ENCODE measurements around the gene HNRNPA2B1.
"Not testable (repeated sequence)": the region's sequence is repeated elsewhere in the genome, so short reads cannot be mapped to it uniquely, and the experiment has no call there.

HNRNPA2B1 gene

GRCh38 chr7:26179826-26180497 is 20.6 kb downstream of the HNRNPA2B1 start:
- TF ChIP-seq NFRKB (IDR thresholded peaks at IDR 0.05): no peak
- no peak for TF ChIP-seq LEF1 (IDR thresholded peaks at IDR 0.05; ENCODE audit: borderline replicate concordance)
- TF ChIP-seq HDGF (IDR thresholded peaks at IDR 0.05; ENCODE audit: borderline replicate concordance): no peak
- TF ChIP-seq ARNT (IDR thresholded peaks at IDR 0.05): no peak
- TF ChIP-seq FOXM1 (IDR thresholded peaks at IDR 0.05; ENCODE audit: borderline replicate concordance): no peak
- no peak for TF ChIP-seq ELF4 (IDR thresholded peaks at IDR 0.05)
- no peak for TF ChIP-seq SUZ12 (IDR thresholded peaks at IDR 0.05)
- no peak for TF ChIP-seq CTBP1 (IDR thresholded peaks at IDR 0.05; ENCODE audit: borderline replicate concordance)
- TF ChIP-seq ZNF384 (IDR thresholded peaks at IDR 0.05): no peak
- TF ChIP-seq L3MBTL2 (conservative IDR thresholded peaks at IDR 0.05): no peak
- ChIA-PET POLR2A (interaction anchor here (0.9 to 1.5 kb wide), 2 partner anchors 22 to 28 kb away, joined by 3 to 4 read pairs; partner anchors contain the start of gene NFE2L3), CTCF (interaction anchor here (0.6 to 0.7 kb wide), 2 partner anchors 105 to 111 kb away, joined by 3 to 7 read pairs; no protein-coding TSS in a partner anchor)
- no peak for DNase-seq (ENCODE audit: extremely low spot score)

- no peak for DNase-seq (ENCODE audit: extremely low spot score)
- TF ChIP-seq ARNT (IDR thresholded peaks at IDR 0.05) (no peak), BHLHE40 (IDR thresholded peaks at IDR 0.05; ENCODE audit: borderline replicate concordance) (no peak), HDGF (IDR thresholded peaks at IDR 0.05; ENCODE audit: borderline replicate concordance) (no peak), L3MBTL2 (conservative IDR thresholded peaks at IDR 0.05) (no peak), ZNF384 (IDR thresholded peaks at IDR 0.05) (no peak), ELF4 (IDR thresholded peaks at IDR 0.05) (no peak), CTBP1 (IDR thresholded peaks at IDR 0.05; ENCODE audit: borderline replicate concordance) (no peak), SP1 (IDR thresholded peaks at IDR 0.05) (no peak), FOXA1 (IDR thresholded peaks at IDR 0.05) (no peak), FOXK2 (IDR thresholded peaks at IDR 0.05) (no peak), PKNOX1 (IDR thresholded peaks at IDR 0.05) (no peak), FOXM1 (IDR thresholded peaks at IDR 0.05; ENCODE audit: borderline replicate concordance) (no peak), LEF1 (IDR thresholded peaks at IDR 0.05; ENCODE audit: borderline replicate concordance) (no peak), NFRKB (IDR thresholded peaks at IDR 0.05) (no peak)
- ChIA-PET POLR2A (interaction anchor here (1.5 kb wide), 1 partner anchor 28 kb away, joined by 4 read pairs; the partner anchor contains the start of gene NFE2L3), CTCF (interaction anchor here (0.6 kb wide), 1 partner anchor 286 kb away, joined by 3 read pairs; no protein-coding TSS in a partner anchor)
These were observed 21.1 kb downstream of the HNRNPA2B1 start for GRCh38 chr7:26179422-26179821.

GRCh38 chr7:26178272-26178960 is 22.1 kb downstream of the HNRNPA2B1 start:
- CTCF ChIA-PET: interaction anchor here (0.6 kb wide), 1 partner anchor 285 kb away, joined by 3 read pairs; no protein-coding TSS in a partner anchor

GRCh38 chr7:26177269-26177668 is 23.3 kb downstream of the HNRNPA2B1 start:
- DNase-seq (ENCODE audit: extremely low spot score); CTCF ChIA-PET: not testable (repeated sequence)
- POLR2A ChIA-PET: interaction anchor here (0.5 kb wide), 1 partner anchor 28 kb away, joined by 3 read pairs; no protein-coding TSS in a partner anchor

More at GRCh38 chr7:26178272-26178960, 22.1 kb downstream of the HNRNPA2B1 start:
- DNase-seq (ENCODE audit: extremely low spot score): no peak
- TF ChIP-seq ELF4 (IDR thresholded peaks at IDR 0.05) (no peak), ZNF384 (IDR thresholded peaks at IDR 0.05) (no peak), HDGF (IDR thresholded peaks at IDR 0.05; ENCODE audit: borderline replicate concordance) (no peak), ARNT (IDR thresholded peaks at IDR 0.05) (no peak), SUZ12 (IDR thresholded peaks at IDR 0.05) (no peak), FOXM1 (IDR thresholded peaks at IDR 0.05; ENCODE audit: borderline replicate concordance) (no peak), SP1 (IDR thresholded peaks at IDR 0.05) (no peak), PKNOX1 (IDR thresholded peaks at IDR 0.05) (no peak), LEF1 (IDR thresholded peaks at IDR 0.05; ENCODE audit: borderline replicate concordance) (no peak), L3MBTL2 (conservative IDR thresholded peaks at IDR 0.05) (no peak), FOXK2 (IDR thresholded peaks at IDR 0.05) (no peak), BHLHE40 (IDR thresholded peaks at IDR 0.05; ENCODE audit: borderline replicate concordance) (no peak)
- POLR2A ChIA-PET: no interaction called here

GRCh38 chr7:26176696-26177095 is 23.9 kb downstream of the HNRNPA2B1 start:
- CTCF ChIA-PET; POLR2A ChIA-PET; DNase-seq (ENCODE audit: extremely low spot score): not testable (repeated sequence)

- CTCF ChIA-PET: interaction anchor here (0.6 kb wide), 1 partner anchor 122 kb away, joined by 3 read pairs; no protein-coding TSS in a partner anchor
- POLR2A ChIA-PET; DNase-seq (ENCODE audit: extremely low spot score): not testable (repeated sequence)
These were observed 24.6 kb downstream of the HNRNPA2B1 start for GRCh38 chr7:26175903-26176302.

- CTCF ChIA-PET: no interaction called here
- DNase-seq (ENCODE audit: extremely low spot score): no peak
- POLR2A ChIA-PET: no interaction called here
- TF ChIP-seq NFRKB (IDR thresholded peaks at IDR 0.05): no peak
- TF ChIP-seq BHLHE40 (IDR thresholded peaks at IDR 0.05; ENCODE audit: borderline replicate concordance): no peak
- no peak for TF ChIP-seq SP1 (IDR thresholded peaks at IDR 0.05)
- TF ChIP-seq ZNF384 (IDR thresholded peaks at IDR 0.05): no peak
- TF ChIP-seq CTBP1 (IDR thresholded peaks at IDR 0.05; ENCODE audit: borderline replicate concordance): no peak
- no peak for TF ChIP-seq TARDBP (IDR thresholded peaks at IDR 0.05)
- TF ChIP-seq SUZ12 (IDR thresholded peaks at IDR 0.05): no peak
- no peak for TF ChIP-seq FOXK2 (IDR thresholded peaks at IDR 0.05)
- no peak for TF ChIP-seq FOXM1 (IDR thresholded peaks at IDR 0.05; ENCODE audit: borderline replicate concordance)
- no peak for TF ChIP-seq FOXA1 (IDR thresholded peaks at IDR 0.05)
- TF ChIP-seq PKNOX1 (IDR thresholded peaks at IDR 0.05): no peak
- no peak for TF ChIP-seq HDGF (IDR thresholded peaks at IDR 0.05; ENCODE audit: borderline replicate concordance)
- TF ChIP-seq ARNT (IDR thresholded peaks at IDR 0.05): no peak
- TF ChIP-seq L3MBTL2 (conservative IDR thresholded peaks at IDR 0.05): no peak
- no peak for TF ChIP-seq LEF1 (IDR thresholded peaks at IDR 0.05; ENCODE audit: borderline replicate concordance)
These were observed 28.5 kb downstream of the HNRNPA2B1 start for GRCh38 chr7:26172048-26172447.

Measured in HEK293T (cell line).